GM12878 (cell line): ENCODE measurements around the gene TMEM86A. TPM values are rescaled to one million over a fixed set of nuclear protein-coding genes. Genes with fewer than 3 reads are reported as not detected.

Source experiments
- ATAC-seq: fragments of 200-7000 bp; cut with Tn5 transposase; 3 replicates; pipeline ENCODE4 v1.9.1; 2020; ENCODE audit warnings: mild to moderate bottlenecking, moderate library complexity
- BruUV-seq: library from RNA; stranded (reverse); fragments of 400-500 nt; replicated peaks from 2 replicates; lab custom pipeline; 2021; lab: Mats Ljungman, UMichigan
- CTCF ChIA-PET: fragments of 300-600 bp; sonication (Branson Sonifier 250); formaldehyde crosslinking; extraction: SDS; loops from one replicate; lab custom pipeline; 2021; ENCODE audit warnings: inconsistent platforms; lab: Yijun Ruan, JAX
- POLR2A ChIA-PET: fragments of 350-600 bp; formaldehyde crosslinking; extraction: SDS; loops from one replicate; lab custom pipeline; 2021; ENCODE audit warnings: inconsistent platforms; lab: Charles Lee
- RAD21 ChIA-PET: fragments of 300-600 bp; sonication (Branson Sonifier 250); formaldehyde crosslinking; loops from one replicate; lab custom pipeline; 2023; ENCODE audit warnings: antibody characterized with exemption; ENCODE audit not compliant: unreplicated experiment; lab: Charles Lee
- SMC1A ChIA-PET: fragments of 300-600 bp; sonication (Branson Sonifier 250); formaldehyde crosslinking; loops from one replicate; lab custom pipeline; 2023; ENCODE audit not compliant: unreplicated experiment, uncharacterized antibody; lab: Charles Lee
- DNase-seq: peaks from one replicate; pipeline ENCODE4 v3.0.0-alpha.2; 2011; ENCODE audit warnings: low read depth, low spot score
- FAIRE-seq: peaks from 3 replicates; lab custom pipeline; 2011; peaks lifted over from hg19 to GRCh38; lab: Jason Lieb, UNC
- H2AFZ ChIP-seq: 2 replicates; pipeline ENCODE4 v1.6.0; 2011; ENCODE audit warnings: low read depth, low read length, control low read depth; ENCODE audit not compliant: control insufficient read depth
- H3K27ac ChIP-seq: 2 replicates; pipeline ENCODE4 v1.5.1; 2011; ENCODE audit warnings: control low read depth; ENCODE audit not compliant: control insufficient read depth, insufficient read depth
- H3K27me3 ChIP-seq, 2 experiments: replicated peaks in 1 of 2; 2 replicates each; pipeline versions ENCODE4 v1.6.0 to v1.6.1; 2011; ENCODE audit warnings: low read length in 1 of 2; ENCODE audit not compliant: control insufficient read depth in 2 of 2, insufficient read depth in 2 of 2
- H3K36me3 ChIP-seq, 2 experiments: 2 replicates each; pipeline ENCODE4 v1.5.1; 2011; ENCODE audit warnings: low read length in 1 of 2; ENCODE audit not compliant: control insufficient read depth in 2 of 2, insufficient read depth in 2 of 2
- H3K4me1 ChIP-seq: 2 replicates; pipeline ENCODE4 v1.6.1; 2011; ENCODE audit warnings: mild to moderate bottlenecking, low read length, moderate library complexity, mixed read lengths; ENCODE audit not compliant: control insufficient read depth, insufficient read depth
- H3K4me2 ChIP-seq: 2 replicates; pipeline ENCODE4 v1.6.0; 2011; ENCODE audit warnings: control low read depth; ENCODE audit not compliant: control insufficient read depth, insufficient read depth
- H3K4me3 ChIP-seq: fragments of 200-600 bp; sonication (generic); 2 replicates; pipeline ENCODE4 v1.5.1; 2016
- H3K79me2 ChIP-seq: 2 replicates; pipeline ENCODE4 v1.6.0; 2011; ENCODE audit warnings: low read length; ENCODE audit not compliant: control insufficient read depth, insufficient read depth
- H3K9ac ChIP-seq: 2 replicates; pipeline ENCODE4 v1.8.0; 2011; ENCODE audit warnings: low read length, control low read depth, mixed read lengths; ENCODE audit not compliant: control insufficient read depth, insufficient read depth
- H3K9me3 ChIP-seq: replicated peaks from 3 replicates; pipeline ENCODE4 v1.5.1; 2011; ENCODE audit warnings: mild to moderate bottlenecking, low read length; ENCODE audit not compliant: control insufficient read depth, insufficient read depth
- H4K20me1 ChIP-seq: 2 replicates; pipeline ENCODE4 v1.6.0; 2011; ENCODE audit not compliant: control insufficient read depth, insufficient read depth
- ATF3 ChIP-seq: IDR thresholded peaks from 2 replicates; pipeline ENCODE4 v1.6.1; 2011; ENCODE audit warnings: low read depth, mild to moderate bottlenecking, low read length, moderate library complexity, borderline replicate concordance; ENCODE audit errors: extremely low read depth
- CTCF ChIP-seq, 3 experiments: IDR thresholded peaks in 2 of 3; conservative IDR thresholded peaks in 1 of 3; 2 replicates each; pipeline ENCODE4 v1.5.1; 2011; ENCODE audit warnings: low read depth in 3 of 3, low read length in 3 of 3, mild to moderate bottlenecking in 3 of 3, control low read depth in 2 of 3, moderate library complexity in 2 of 3, inconsistent platforms in 1 of 3, mixed read lengths in 1 of 3; ENCODE audit not compliant: control insufficient read depth in 2 of 3, insufficient read depth in 1 of 3; ENCODE audit errors: extremely low read depth in 1 of 3
- EED ChIP-seq: sonication (generic); IDR thresholded peaks from 2 replicates; pipeline ENCODE4 v1.6.1; 2016; ENCODE audit warnings: antibody characterized with exemption, low read depth
- ESRRA ChIP-seq: IDR thresholded peaks from 2 replicates; pipeline ENCODE4 v1.6.1; 2012; ENCODE audit warnings: mild to moderate bottlenecking, low read length, improper control_type of control experiment
- IRF4 ChIP-seq: IDR thresholded peaks from 2 replicates; pipeline ENCODE4 v1.6.1; 2011; ENCODE audit warnings: low read depth, low read length
- KDM1A ChIP-seq: fragments of 200-600 bp; sonication (generic); IDR thresholded peaks from 2 replicates; pipeline ENCODE4 v1.6.1; 2016; ENCODE audit warnings: borderline replicate concordance
- MLLT1 ChIP-seq: fragments of 450-650 bp; IDR thresholded peaks from 2 replicates; pipeline ENCODE4 v1.6.1; 2016; ENCODE audit warnings: mild to moderate bottlenecking
- NR2C2 ChIP-seq: IDR thresholded peaks from 2 replicates; pipeline ENCODE4 v1.6.1; 2011; ENCODE audit warnings: borderline replicate concordance, low read depth; ENCODE audit not compliant: control insufficient read depth, insufficient read length
- POU2F2 ChIP-seq: IDR thresholded peaks from 3 replicates; pipeline ENCODE4 v1.6.1; 2011; ENCODE audit warnings: low read depth, mild to moderate bottlenecking, low read length, borderline replicate concordance
- RAD21 ChIP-seq: IDR thresholded peaks from 2 replicates; pipeline ENCODE4 v1.6.1; 2011; ENCODE audit warnings: mild to moderate bottlenecking, low read depth, low read length, moderate library complexity; ENCODE audit not compliant: insufficient read depth
- RAD51 ChIP-seq: fragments of 450-650 bp; IDR thresholded peaks from 2 replicates; pipeline ENCODE4 v1.6.1; 2016; ENCODE audit warnings: moderate library complexity, mild to moderate bottlenecking, inconsistent platforms
- RUNX3 ChIP-seq: IDR thresholded peaks from 2 replicates; pipeline ENCODE4 v1.6.1; 2012; ENCODE audit warnings: low read length, inconsistent platforms
- SKIL ChIP-seq: fragments of 450-650 bp; IDR thresholded peaks from 2 replicates; pipeline ENCODE4 v1.6.1; 2017; ENCODE audit warnings: mild to moderate bottlenecking, low read depth, inconsistent platforms; ENCODE audit not compliant: poor library complexity, severe bottlenecking
- STAT3 ChIP-seq: IDR thresholded peaks from 2 replicates; pipeline ENCODE4 v1.6.1; 2011; ENCODE audit warnings: low read depth, low read length, improper control_type of control experiment
- TARDBP ChIP-seq: IDR thresholded peaks from 2 replicates; pipeline ENCODE4 v1.6.1; 2016; ENCODE audit warnings: borderline replicate concordance
- ZNF384 ChIP-seq: IDR thresholded peaks from 2 replicates; pipeline ENCODE4 v1.6.1; 2012; ENCODE audit warnings: low read depth, mild to moderate bottlenecking, low read length, improper control_type of control experiment, borderline replicate concordance
- WGBS: methylation state at CpG from one replicate; pipeline ENCODE4 v1.1.6; 2016; ENCODE audit warnings: low lambda C conversion rate; ENCODE audit not compliant: insufficient replicate concordance, insufficient coverage; ENCODE audit errors: missing lambda C conversion rate; 5-methylcytosine and 5-hydroxymethylcytosine counted together
- in situ Hi-C: fragments of 300-500 bp; cut with MboI; formaldehyde crosslinking; loops from 9 replicates; pipeline ENCODE4 v1.14.3; 2018; ENCODE audit warnings: mixed read lengths
- intact Hi-C: fragments of 100-400 bp; cut with micrococcal nuclease; formaldehyde crosslinking; loops from one replicate; pipeline ENCODE4 v1.14.2; 2022; ENCODE audit not compliant: unreplicated experiment
- polyA plus RNA-seq, 11 experiments: library from polyadenylated mRNA; depleted of rRNA in 4 of 11; unstranded in 6 of 11; stranded (reverse) in 5 of 11; fragments of >200 nt; fragmentation: Nextera tagmentation in 4 of 11; fragmentation: Illumina TruSeq in 1 of 11; extraction: Ambion mirVana in 4 of 11; extraction: Trizol in 1 of 11; gene quantifications; 1 replicate in 1 of 11; 2 replicates in 10 of 11; pipeline versions ENCODE4 v1.2.1 to v1.2.3, GENCODE V29; 2011 to 2016; ENCODE audit warnings: inconsistent platforms in 2 of 11, missing spikeins in 2 of 11, low read depth in 1 of 11
- total RNA-seq, 4 experiments: library from RNA; depleted of rRNA in 3 of 4; stranded (reverse); fragments of >200 nt in 3 of 4; fragmentation: Illumina TruSeq in 1 of 4; extraction: Trizol in 1 of 4; gene quantifications; 2 replicates each; pipeline versions ENCODE4 v1.2.1 to v1.2.3, GENCODE V29; 2013 to 2021

TMEM86A gene
- total and polyA plus RNA-seq, 10 of the 15 experiments (the other 5 are each of a cell fraction or from before 2014, with no cell fraction given) = 0.01 to 0.11 (median 0.06) TPM; not detected in 7

- CTCF ChIA-PET = interaction anchor here (0.7 to 19.6 kb wide), 33 partner anchors 8 to 617 kb away, joined by 3 to 494 read pairs (median 5); partner anchors contain the start of gene TSG101
- FAIRE-seq (peak; percentile 89), DNase-seq (peak; percentile 24), ATAC-seq (peak; percentile 84)
- Histone ChIP-seq H3K9me3 (no peaks in the 10 kb centered on the region), H3K4me3 (no peak overlapping the region), H3K27ac (no peak overlapping the region), H2AFZ (peak overlapping the region; percentile 57), H3K36me3 (no peaks in the 10 kb centered on the region), H3K9ac (no peak overlapping the region), H4K20me1 (no peaks in the 10 kb centered on the region), H3K4me1 (peaks cover 8% of the 10 kb centered on the region), H3K79me2 (no peaks in the 10 kb centered on the region), H3K4me2 (peak overlapping the region; percentile 65; the same call in 1 of the 2 replicates), H3K27me3 (no peaks in the 10 kb centered on the region)
- 36% methylated on average over 11 of the region's 11 CpGs for WGBS
- BruUV-seq = no TSS peak
- POLR2A ChIA-PET = interaction anchor here (1.3 kb wide), 1 partner anchor 10 kb away, joined by 4 read pairs; no protein-coding TSS in a partner anchor
- in situ Hi-C loops (loop anchor here (10.0 kb wide), 1 partner anchor 63 kb away; the partner anchor contains the start of gene PTPN5), intact Hi-C loops (loop anchor here (1.0 to 2.0 kb wide), 4 partner anchors 32 to 617 kb away; no protein-coding TSS in a partner anchor)
- SMC1A ChIA-PET = interaction anchor here (0.7 to 3.3 kb wide), 25 partner anchors 9 to 528 kb away, joined by 3 to 34 read pairs (median 5); partner anchors contain the start of genes SPTY2D1 and TSG101
- RAD21 ChIA-PET = interaction anchor here (0.7 to 3.8 kb wide), 17 partner anchors 10 to 617 kb away, joined by 3 to 31 read pairs (median 5); partner anchors contain the start of gene SPTY2D1
- TF ChIP-seq ATF3 = no peak
- no peak for TF ChIP-seq ESRRA
- peak; percentile 83 for TF ChIP-seq RUNX3
- TF ChIP-seq MLLT1 = no peak
- no peak for TF ChIP-seq RAD51
- TF ChIP-seq RAD21 = peak; percentile 89
- no peak for TF ChIP-seq POU2F2
- no peak for TF ChIP-seq EED
- 0 out of 2 replicates have a peak, but pooled peaks have one; percentile 25 for TF ChIP-seq IRF4
- peak; percentile 89 to 99 (median 99) for TF ChIP-seq CTCF (IDR thresholded peaks at IDR 0.05 in 2 of 3, conservative IDR thresholded peaks at IDR 0.05 in 1 of 3; ENCODE audit: control insufficient read depth in 2 of 3, extremely low read depth in 1 of 3, insufficient read depth in 1 of 3, low read depth in 3 of 3, low read length in 3 of 3)
- TF ChIP-seq STAT3 = no peak
- no peak for TF ChIP-seq NR2C2
- no peak for TF ChIP-seq KDM1A
- TF ChIP-seq TARDBP = no peak
- no peak for TF ChIP-seq ZNF384
- TF ChIP-seq SKIL = no peak
These were observed 33.6 kb downstream of the TMEM86A start for GRCh38 chr11:18731949-18732821.
